ENCODE data around the gene SUZ12.
"Not testable (repeated sequence)": the region's sequence is repeated elsewhere in the genome, so short reads cannot be mapped to it uniquely, and the experiment has no call there.

Gene SUZ12

DNA sequence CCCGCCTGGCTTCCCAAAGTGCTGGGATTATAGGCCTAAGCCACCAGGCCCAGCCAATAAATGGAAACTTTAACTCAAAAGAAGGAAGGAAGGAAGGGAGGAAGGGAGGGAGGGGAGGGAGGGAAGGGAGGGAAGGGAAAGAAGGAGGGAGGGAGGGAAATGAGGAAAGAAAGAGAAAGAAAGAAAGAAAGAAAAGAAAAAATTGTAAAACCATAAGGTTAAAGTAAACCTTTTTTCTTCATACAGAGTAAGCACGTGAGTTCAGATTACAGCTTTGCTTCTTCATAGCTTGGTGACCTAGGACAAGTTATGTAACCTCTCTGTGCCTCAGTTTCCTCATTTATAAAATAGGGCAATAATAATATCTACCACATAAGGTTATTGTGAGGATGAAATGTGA lies 96.4 kb downstream of the SUZ12 start:
- in situ Hi-C loops (cut with HindIII; ENCODE audit: low sequenced_read_pairs) = no loop called here

DNA sequence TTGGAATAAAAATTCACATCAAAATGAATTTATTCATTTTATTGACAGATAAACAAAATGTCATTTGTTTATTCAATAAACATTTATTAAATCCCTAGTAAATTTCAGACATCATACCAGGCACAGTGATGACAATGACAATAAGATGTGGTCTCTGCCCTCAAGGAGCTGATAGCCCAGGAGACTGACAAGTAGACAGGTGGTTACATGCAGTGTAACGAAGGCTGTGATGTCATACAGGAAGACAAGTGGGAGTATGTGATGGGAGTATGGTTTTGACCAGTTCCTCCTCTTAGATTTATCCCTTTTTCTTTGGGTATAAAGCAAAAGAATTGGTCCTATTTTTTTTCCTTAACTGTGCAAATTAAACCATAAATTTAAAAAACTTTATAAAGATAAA lies 97.0 kb downstream of the SUZ12 start:
- in situ Hi-C loops (cut with HindIII; ENCODE audit: low sequenced_read_pairs) = not testable (repeated sequence)

DNA sequence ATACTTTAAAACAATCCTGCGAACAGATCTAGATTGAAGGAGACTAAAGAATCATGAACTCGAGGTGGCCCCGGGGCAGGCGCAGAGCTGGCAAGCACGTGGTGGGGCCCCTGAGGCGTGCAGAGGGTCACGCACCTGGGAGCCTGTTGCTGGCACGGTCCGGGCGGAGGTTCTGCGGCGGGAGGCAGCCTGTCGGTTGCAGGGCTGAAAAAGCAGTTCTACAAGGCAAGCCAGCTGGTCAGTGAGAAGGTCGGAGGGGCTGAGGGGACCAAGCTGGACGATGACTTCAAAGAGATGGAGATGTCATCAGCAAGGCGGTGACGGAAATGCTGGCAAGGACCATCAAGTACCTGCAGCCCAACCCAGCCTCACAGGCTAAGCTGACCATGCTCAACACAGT lies 103.4 kb downstream of the SUZ12 start:
- in situ Hi-C loops (cut with HindIII; ENCODE audit: low sequenced_read_pairs) = not testable (repeated sequence)

DNA sequence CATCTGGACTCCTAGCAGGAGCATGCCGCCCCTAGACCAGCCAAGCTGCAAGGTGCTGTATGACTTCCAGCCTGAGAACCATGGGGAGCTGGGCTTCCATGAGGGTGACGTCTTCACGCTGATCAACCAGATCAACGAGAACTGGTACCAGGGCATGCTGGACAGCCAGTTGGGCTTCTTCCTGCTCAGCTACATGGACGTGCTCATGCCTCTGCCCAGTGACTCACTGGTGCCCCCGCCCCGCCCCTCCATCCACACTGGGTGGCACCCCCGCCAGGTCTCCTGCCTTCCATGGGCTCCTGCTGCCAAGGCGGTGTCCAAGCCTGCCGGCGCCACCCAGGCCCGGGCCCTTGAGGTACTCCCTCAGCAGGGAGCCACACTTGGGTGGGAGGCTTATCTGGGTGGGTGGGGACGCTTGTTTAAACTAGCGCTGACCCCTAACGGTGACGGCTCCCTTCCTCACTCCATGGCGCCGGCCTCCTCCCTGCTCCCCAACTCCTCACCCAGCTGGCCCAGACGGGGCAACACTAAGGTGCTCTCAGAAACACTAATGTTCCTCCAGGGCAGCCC lies 104.6 kb downstream of the SUZ12 start:
- in situ Hi-C loops (cut with HindIII; ENCODE audit: low sequenced_read_pairs) = not testable (repeated sequence)

DNA sequence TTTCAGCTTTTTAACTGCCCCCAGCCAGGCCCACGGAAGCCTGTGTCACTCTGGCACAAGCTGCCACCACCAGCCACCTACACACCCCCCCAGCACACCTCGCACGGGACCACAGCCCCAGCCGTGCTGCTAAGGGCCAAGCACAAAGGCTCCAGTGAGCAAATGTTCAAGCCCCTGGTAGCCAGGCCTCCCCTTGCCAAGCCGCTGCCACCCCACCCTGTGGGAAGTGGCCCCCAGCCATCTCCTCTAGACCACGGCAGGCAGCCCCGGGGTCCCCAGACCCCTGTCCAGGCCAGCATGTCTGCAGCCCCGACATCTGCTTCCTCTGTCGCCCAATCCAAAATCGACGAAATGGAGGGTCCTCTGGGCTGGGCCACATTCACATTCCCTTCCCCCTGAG lies 105.5 kb downstream of the SUZ12 start:
- in situ Hi-C loops (cut with HindIII; ENCODE audit: low sequenced_read_pairs) = not testable (repeated sequence)

DNA sequence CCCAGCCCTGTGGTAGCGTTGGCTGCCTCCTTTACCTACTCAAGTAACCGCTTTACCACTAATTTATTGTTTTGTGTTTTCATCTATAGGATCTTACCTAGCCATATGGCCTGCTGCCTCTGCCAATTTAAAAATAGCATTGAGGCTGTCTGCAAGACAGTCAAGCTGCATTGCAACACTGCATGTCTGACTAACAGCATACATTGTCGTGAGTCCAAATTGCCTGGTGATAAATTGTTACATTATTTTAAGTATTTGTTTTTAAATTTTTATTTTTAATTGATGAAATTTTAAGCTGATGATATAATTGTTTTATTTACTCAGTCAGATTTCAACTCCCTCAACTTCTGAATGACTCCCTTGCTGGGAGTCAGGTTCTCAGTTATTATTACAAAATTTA lies 108.8 kb downstream of the SUZ12 start:
- in situ Hi-C loops (cut with HindIII; ENCODE audit: low sequenced_read_pairs) = not testable (repeated sequence)

DNA sequence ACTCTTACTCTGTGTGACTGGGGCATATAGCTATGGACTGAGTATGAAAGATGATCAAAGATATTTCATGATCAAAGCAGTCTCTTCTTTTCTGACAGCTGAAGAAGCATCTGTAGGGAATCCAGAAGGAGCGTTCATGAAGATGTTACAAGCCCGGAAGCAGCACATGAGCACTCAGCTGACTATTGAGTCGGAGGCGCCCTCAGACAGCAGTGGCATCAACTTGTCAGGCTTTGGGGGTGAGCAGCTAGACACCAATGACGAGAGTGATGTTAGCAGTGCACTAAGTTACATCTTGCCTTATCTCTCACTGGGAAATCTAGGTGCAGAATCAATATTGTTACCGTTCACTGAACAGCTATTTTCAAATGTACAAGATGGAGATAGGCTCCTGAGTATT lies 110.9 kb downstream of the SUZ12 start:
- in situ Hi-C loops (cut with HindIII; ENCODE audit: low sequenced_read_pairs) = not testable (repeated sequence)

Measured in endothelial cell of hepatic sinusoid (primary cell).